ENCODE data around the gene TLR4.

Gene TLR4

DNA sequence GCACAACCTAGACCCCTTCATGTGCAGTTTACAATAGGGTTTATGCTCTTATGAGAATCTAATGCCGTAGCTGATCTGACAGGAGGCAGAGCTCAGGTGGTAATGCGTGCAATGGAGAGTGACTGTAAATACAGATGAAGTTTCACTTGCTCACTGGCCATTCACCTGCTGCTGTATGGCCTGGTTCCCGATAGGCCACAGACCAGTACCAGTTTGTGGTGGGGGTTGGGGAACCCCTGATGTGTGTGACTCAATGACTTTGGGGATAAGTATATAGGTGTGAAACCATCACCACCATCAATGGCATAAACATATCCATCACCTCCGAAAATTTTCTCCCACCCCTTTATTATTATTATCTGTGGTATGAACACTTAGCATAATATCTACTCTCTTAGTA, 42.1 kb downstream of the TLR4 start:
- no peak for DNase-seq

DNA sequence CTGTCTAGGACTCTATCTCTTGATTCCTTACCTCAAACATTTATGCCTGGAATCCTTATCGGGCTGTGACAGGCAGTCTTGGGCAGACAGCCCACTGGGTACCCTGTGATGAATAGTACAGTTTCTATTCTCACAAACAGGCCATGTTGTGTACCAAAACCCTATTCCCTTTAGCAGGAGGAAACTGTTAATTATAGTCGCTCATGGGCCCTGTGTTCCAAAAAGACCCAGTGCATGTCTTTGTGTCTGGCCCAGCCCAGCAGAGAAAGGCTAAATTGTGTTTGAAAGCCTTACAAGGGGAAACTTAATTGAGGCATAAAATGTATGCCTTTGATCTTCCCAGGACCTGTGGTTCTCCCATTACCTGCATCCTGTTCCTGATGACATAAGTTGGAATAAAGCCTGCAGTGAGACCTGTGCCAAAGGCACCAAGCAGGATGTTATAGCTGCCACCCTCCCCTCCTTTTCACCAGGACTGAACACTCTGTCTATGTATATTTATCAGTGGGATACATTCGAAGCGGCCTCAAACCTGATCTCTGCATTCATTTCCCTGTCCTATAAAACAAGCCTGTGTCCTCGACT, 43.3 kb downstream of the TLR4 start:
- DNase-seq = no peak

DNA sequence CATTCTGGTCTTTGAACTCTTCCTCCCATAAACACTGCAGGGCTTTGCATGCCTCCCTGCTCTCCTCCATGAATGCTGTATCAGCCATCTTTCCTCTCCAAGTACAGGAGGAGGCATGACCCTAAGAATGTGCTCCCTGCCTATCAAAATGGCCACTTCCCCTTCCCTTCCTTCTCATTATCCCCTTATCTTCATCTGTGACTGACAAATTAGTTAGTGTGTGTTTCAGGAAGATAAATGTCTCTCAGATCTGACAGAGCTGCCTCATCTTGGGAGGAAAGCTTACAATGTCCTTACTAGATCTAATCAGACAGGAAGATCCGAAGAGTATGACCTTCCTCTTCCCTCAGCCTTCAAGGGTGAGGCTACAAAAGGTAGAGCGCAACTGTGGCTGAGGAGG, 46.2 kb downstream of the TLR4 start:
- DNase-seq = no peak

DNA sequence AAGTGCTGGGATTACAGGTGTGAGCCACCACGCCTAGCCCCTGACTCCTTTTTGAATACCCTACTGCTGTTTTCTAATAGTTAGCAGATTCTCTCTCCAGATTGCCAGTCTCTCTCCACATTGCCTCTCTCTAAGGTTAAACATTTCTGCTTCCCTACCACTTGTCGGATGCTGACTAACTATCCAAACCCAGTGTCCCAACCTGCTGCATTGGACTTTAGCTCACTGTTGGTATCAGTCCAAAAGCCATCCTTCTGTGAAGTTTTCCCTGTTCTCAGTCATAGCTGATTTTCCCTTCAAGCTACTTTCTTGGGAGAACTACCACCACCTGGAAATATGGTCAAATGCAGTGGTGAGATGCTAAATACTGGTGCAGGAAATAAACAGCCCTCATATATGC, 48.7 kb downstream of the TLR4 start:
- DNase-seq = no peak

DNA sequence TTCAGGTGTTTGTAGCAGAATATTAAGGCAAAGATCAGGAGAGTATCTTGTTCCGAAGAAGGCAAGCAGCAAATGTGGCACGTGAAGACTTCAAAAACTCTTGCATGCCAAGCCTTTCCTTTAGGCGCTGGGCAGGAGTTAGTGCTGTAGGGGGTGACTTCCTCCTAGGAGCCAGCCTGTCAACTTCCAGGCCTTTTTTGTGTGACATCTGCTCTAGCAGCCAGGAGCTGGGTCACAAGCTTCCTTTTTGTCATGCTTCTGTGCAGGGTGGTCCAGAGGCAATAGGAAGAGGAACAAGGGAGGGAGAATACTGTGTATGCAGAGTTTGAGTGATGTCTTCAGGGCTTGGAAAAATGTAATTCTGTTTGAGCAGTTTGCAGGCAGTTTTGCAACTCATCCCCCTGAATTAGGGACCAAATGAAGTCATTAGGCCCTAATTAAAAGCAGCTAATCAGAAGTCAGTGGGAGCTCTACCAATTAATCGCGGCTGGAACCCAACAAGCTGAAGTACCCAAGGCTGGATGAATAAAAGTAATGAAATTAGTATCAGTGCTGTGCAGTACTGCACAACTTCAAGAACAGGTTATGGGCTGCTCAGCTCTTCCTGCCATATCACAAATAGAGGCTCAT, 53.5 kb downstream of the TLR4 start:
- no peak for DNase-seq

DNA sequence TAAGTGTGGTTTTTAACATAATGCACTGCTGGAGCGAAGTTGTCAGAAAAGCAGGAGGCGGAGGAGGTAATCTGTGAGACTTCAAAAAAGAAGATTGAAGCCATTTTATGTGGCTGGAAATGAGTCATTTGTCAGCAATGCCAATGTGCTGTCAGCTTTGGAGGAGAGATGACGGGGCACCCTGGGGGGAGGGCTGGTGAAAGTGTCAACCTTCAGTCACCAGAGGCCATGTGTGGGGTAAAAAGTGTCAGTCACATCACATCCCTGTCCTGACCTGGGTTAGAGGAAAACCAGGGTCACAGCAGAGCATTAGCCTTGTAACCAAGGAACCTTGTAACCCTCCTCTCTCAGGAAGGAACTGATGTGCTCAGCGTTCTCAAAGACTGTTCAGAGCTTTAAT, 59.1 kb downstream of the TLR4 start:
- DNase-seq = no peak

DNA sequence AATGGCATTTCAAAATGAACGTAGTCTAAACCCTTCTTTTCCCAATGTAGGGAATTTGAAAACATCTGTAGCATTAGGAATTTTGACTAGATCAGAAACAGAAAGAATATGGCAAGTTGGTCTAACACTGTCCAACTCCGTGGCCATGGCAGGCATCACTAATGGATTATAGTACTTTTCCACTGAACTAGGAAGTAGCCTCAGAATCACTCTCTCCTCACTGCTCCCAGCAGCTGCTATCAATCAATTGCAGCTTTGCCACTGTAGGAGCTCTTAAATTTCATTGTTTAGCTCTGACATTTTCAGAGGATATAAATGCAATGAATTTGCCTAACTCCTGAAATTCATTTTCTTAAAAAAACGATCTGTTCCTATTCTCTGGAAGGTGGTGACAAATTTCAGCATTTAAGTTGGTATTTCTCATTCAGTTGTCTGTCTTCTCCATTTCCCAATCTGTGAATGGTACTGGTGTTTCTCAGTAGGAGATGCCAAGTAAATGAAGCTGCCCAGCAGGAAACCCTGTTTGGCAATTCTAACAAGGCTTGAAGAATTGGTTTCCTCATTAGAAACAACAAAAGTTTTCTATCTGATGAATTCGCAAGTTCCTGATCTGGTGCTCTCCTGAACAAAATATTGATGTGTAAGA, 64.7 kb downstream of the TLR4 start:
- DNase-seq = no peak

DNA sequence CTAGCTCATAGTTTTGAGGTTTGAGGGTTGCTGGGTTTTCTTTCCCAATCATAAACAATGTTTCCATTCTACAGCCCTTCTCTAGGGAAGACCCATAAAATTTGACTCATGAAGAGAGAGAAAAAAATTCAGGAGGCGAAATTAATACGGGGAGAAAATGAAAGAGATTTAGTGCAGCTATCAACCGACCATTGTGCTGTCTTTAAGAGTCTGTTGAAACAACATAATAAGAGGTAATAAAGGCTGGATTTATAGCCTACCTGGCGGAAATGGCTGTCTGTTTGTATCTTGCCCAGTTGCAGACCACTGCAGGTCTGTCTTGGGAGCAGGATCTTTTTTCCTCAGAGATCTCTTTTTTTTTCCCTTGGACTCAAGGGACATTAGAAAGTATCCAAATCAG, 66.9 kb downstream of the TLR4 start:
- DNase-seq = no peak

DNA sequence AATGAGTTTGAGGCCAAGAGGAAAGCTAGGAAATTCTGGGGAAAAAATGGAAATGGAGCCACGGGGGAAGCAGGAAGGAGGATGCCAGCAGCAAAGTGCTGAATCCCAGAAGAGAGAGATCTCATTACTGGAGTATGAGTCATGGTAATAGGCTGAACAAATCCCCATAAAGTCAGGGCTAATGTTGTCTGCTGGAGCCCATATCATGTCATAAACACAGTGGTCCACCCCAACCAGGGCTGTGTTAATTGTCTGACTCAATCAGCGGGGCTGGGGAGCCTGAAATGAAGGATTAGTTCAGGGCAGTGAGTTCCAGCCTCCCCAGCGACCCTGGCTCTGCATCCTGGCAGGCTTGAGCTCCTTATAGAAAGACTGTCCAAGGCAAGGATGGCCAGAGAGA, 68.8 kb downstream of the TLR4 start:
- no peak for DNase-seq

Measured in amniotic stem cell (primary cell).